ENCODE data around the gene RPUSD1. TPM values are rescaled to one million over a fixed set of nuclear protein-coding genes. Genes with fewer than 3 reads are reported as not detected.

Gene RPUSD1
- total and polyA plus RNA-seq, 2 of the 13 experiments (the other 11 are each of a cell fraction or from before 2014, with no cell fraction given) = 13.1 to 26.2 TPM

DNA sequence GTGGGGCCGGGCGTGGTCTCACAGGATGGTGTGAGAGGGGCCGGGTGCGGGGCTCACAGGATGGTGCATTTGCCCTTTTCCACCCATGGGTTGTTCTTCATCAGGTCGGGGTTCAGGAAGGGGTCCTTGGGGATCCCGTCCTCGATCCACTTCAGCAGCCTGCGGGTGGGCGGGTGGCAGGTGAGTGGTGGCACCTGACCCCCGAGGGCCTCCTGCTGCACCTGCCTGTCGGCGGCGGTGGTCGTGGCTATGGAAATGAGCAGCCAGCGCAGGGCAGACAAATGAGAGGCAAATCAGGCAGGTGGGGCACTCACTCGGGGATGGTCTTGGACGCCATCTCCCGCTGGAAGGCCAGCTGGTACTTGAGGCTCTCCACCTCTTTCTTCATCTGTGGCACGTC lies 10.5 kb upstream of the RPUSD1 start:
- POLR2A ChIA-PET = no interaction called here

More for the DNA sequence above, 10.5 kb upstream of the RPUSD1 start:
- intact Hi-C loops (cut with micrococcal nuclease; ENCODE audit: unreplicated experiment) (no loop called here), in situ Hi-C loops (cut with HindIII; ENCODE audit: extremely low pct_ligation_motif_present, low pct_unique_long_range_greater_than_20kb) (no loop called here)
- no peak for TF ChIP-seq MZF1 (CRISPR knock-in tag; IDR thresholded peaks at IDR 0.05; ENCODE audit: borderline replicate concordance)
- TF ChIP-seq ZFP36L2 (CRISPR knock-in tag; IDR thresholded peaks at IDR 0.05) = no peak
- no peak for TF ChIP-seq SPEN (CRISPR knock-in tag; IDR thresholded peaks at IDR 0.05; ENCODE audit: low read depth)
- no peak for TF ChIP-seq TRIM24 (CRISPR knock-in tag; IDR thresholded peaks at IDR 0.05)
- TF ChIP-seq, protein P1, sequence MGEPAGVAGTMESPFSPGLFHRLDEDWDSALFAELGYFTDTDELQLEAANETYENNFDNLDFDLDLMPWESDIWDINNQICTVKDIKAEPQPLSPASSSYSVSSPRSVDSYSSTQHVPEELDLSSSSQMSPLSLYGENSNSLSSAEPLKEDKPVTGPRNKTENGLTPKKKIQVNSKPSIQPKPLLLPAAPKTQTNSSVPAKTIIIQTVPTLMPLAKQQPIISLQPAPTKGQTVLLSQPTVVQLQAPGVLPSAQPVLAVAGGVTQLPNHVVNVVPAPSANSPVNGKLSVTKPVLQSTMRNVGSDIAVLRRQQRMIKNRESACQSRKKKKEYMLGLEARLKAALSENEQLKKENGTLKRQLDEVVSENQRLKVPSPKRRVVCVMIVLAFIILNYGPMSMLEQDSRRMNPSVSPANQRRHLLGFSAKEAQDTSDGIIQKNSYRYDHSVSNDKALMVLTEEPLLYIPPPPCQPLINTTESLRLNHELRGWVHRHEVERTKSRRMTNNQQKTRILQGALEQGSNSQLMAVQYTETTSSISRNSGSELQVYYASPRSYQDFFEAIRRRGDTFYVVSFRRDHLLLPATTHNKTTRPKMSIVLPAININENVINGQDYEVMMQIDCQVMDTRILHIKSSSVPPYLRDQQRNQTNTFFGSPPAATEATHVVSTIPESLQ (CRISPR knock-in tag; conservative IDR thresholded peaks at IDR 0.05) = no peak
- no peak for TF ChIP-seq ZNF430 (CRISPR knock-in tag; IDR thresholded peaks at IDR 0.05)
- TF ChIP-seq, protein P2, sequence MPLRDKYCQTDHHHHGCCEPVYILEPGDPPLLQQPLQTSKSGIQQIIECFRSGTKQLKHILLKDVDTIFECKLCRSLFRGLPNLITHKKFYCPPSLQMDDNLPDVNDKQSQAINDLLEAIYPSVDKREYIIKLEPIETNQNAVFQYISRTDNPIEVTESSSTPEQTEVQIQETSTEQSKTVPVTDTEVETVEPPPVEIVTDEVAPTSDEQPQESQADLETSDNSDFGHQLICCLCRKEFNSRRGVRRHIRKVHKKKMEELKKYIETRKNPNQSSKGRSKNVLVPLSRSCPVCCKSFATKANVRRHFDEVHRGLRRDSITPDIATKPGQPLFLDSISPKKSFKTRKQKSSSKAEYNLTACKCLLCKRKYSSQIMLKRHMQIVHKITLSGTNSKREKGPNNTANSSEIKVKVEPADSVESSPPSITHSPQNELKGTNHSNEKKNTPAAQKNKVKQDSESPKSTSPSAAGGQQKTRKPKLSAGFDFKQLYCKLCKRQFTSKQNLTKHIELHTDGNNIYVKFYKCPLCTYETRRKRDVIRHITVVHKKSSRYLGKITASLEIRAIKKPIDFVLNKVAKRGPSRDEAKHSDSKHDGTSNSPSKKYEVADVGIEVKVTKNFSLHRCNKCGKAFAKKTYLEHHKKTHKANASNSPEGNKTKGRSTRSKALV (CRISPR knock-in tag; IDR thresholded peaks at IDR 0.05) = no peak
- no peak for TF ChIP-seq HIVEP1 (CRISPR knock-in tag; IDR thresholded peaks at IDR 0.05)
- no peak for TF ChIP-seq MIXL1 (CRISPR knock-in tag; IDR thresholded peaks at IDR 0.05)
- TF ChIP-seq ZNF589 (CRISPR knock-in tag; conservative IDR thresholded peaks at IDR 0.05) = no peak
- TF ChIP-seq ZNF292 (CRISPR knock-in tag; IDR thresholded peaks at IDR 0.05; ENCODE audit: borderline replicate concordance, low read depth) = no peak
- no peak for TF ChIP-seq ZNF446 (CRISPR knock-in tag; IDR thresholded peaks at IDR 0.05)
- TF ChIP-seq, protein P3, sequence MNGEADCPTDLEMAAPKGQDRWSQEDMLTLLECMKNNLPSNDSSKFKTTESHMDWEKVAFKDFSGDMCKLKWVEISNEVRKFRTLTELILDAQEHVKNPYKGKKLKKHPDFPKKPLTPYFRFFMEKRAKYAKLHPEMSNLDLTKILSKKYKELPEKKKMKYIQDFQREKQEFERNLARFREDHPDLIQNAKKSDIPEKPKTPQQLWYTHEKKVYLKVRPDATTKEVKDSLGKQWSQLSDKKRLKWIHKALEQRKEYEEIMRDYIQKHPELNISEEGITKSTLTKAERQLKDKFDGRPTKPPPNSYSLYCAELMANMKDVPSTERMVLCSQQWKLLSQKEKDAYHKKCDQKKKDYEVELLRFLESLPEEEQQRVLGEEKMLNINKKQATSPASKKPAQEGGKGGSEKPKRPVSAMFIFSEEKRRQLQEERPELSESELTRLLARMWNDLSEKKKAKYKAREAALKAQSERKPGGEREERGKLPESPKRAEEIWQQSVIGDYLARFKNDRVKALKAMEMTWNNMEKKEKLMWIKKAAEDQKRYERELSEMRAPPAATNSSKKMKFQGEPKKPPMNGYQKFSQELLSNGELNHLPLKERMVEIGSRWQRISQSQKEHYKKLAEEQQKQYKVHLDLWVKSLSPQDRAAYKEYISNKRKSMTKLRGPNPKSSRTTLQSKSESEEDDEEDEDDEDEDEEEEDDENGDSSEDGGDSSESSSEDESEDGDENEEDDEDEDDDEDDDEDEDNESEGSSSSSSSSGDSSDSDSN (CRISPR knock-in tag; IDR thresholded peaks at IDR 0.05) = no peak
- no peak for TF ChIP-seq TEAD3 (CRISPR knock-in tag; optimal IDR thresholded peaks at IDR 0.05; ENCODE audit: borderline replicate concordance)
- TF ChIP-seq GATA4 (IDR thresholded peaks at IDR 0.05; ENCODE audit: borderline replicate concordance, low read depth) = no peak
- TF ChIP-seq STAT5B (CRISPR knock-in tag; IDR thresholded peaks at IDR 0.05) = no peak
- TF ChIP-seq ZNF672 (CRISPR knock-in tag; IDR thresholded peaks at IDR 0.05) = no peak
- Histone ChIP-seq H3K9me3 (ENCODE audit: low read length) (no peaks in the 10 kb centered on the region), H3K4me3 (replicated peaks in 1 of 3; ENCODE audit: insufficient read depth in 1 of 3, low read depth in 2 of 3, low read length in 3 of 3) (no peak overlapping the region), H2AFZ (ENCODE audit: low read length) (no peak overlapping the region), H3K27me3 (ENCODE audit: control insufficient read depth in 1 of 2, insufficient read depth in 2 of 2, low read length in 2 of 2) (peaks cover 15 to 30% of the 10 kb centered on the region in 2 experiments), H3K27ac (ENCODE audit: extremely low read length, insufficient read depth, low read length) (no peak overlapping the region), H3K9ac (ENCODE audit: insufficient read depth, low read depth, low read length) (no peak overlapping the region), H4K20me1 (ENCODE audit: insufficient read depth, low read length) (no peaks in the 10 kb centered on the region), H3K79me2 (ENCODE audit: insufficient read depth, low read length) (no peaks in the 10 kb centered on the region), H3K4me2 (ENCODE audit: low read depth, low read length) (no peak overlapping the region), H3K4me1 (ENCODE audit: insufficient read depth, low read length) (no peaks in the 10 kb centered on the region), H3K36me3 (replicated peaks in 1 of 2; ENCODE audit: control insufficient read depth in 1 of 2, insufficient read depth in 2 of 2, low read length in 2 of 2) (0 out of 5 replicates have a peak, but pooled peaks cover 1 to 2% of the 10 kb centered on the region in 2 experiments)
- ATAC-seq (no peak), DNase-seq (ENCODE audit: low spot score) (no peak), FAIRE-seq (no peak)
- 91% methylated on average over 19 of the region's 19 CpGs for WGBS (ENCODE audit: low lambda C conversion rate)
- BruUV-seq (replicated peaks) = no TSS peak
- CTCF ChIA-PET (ENCODE audit: low intra/inter-chr PET ratio, low total read pairs) = no interaction called here
